ENCODE measurements around the gene IL20RB.
"Not testable (repeated sequence)": the region's sequence is repeated elsewhere in the genome, so short reads cannot be mapped to it uniquely, and the experiment has no call there.

Gene IL20RB

DNA sequence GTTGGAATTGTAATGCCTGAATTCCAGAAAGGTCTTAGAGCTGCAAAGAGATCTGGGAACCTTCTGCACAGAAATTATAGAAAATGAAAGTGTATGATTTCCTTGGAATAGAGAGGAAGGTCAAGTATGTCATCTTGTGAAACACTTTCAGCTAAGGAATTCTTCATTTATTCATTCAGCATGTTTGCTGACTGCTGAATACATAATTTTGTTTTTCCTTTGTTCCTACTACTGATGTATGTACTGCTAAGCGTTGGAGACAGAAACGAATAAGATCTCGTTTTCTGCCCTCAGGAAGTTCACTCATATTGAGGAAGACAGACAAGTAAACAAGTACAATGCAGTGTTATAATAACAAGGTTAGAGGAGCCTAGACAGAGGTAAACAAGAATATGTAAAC is 14.3 kb upstream of the IL20RB start:
- in situ Hi-C loops (cut with MboI; ENCODE audit: low sequenced_read_pairs): no loop called here

GRCh38 chr3:136946978-136947377 is 10.8 kb upstream of the IL20RB start:
- in situ Hi-C loops (cut with MboI; ENCODE audit: low sequenced_read_pairs): no loop called here

GRCh38 chr3:136947477-136947876 is 10.3 kb upstream of the IL20RB start:
- in situ Hi-C loops (cut with MboI; ENCODE audit: low sequenced_read_pairs): no loop called here

GRCh38 chr3:136949146-136949545 is 8.6 kb upstream of the IL20RB start:
- in situ Hi-C loops (cut with MboI; ENCODE audit: low sequenced_read_pairs): no loop called here

GRCh38 chr3:136949708-136950107 is 8.1 kb upstream of the IL20RB start:
- in situ Hi-C loops (cut with MboI; ENCODE audit: low sequenced_read_pairs): no loop called here

- in situ Hi-C loops (cut with MboI; ENCODE audit: low sequenced_read_pairs): no loop called here
Measured at GRCh38 chr3:136950623-136951022, 7.2 kb upstream of the IL20RB start.

GRCh38 chr3:136952292-136952691 is 5.5 kb upstream of the IL20RB start:
- in situ Hi-C loops (cut with MboI; ENCODE audit: low sequenced_read_pairs): no loop called here

GRCh38 chr3:136954251-136954650 is 3.5 kb upstream of the IL20RB start:
- in situ Hi-C loops (cut with MboI; ENCODE audit: low sequenced_read_pairs): no loop called here

- in situ Hi-C loops (cut with MboI; ENCODE audit: low sequenced_read_pairs): no loop called here
Measured at GRCh38 chr3:136954980-136955780, 2.6 kb upstream of the IL20RB start.

- in situ Hi-C loops (cut with MboI; ENCODE audit: low sequenced_read_pairs): no loop called here
Measured at GRCh38 chr3:136955813-136956212, 2.0 kb upstream of the IL20RB start.

- in situ Hi-C loops (cut with MboI; ENCODE audit: low sequenced_read_pairs): no loop called here
Measured at GRCh38 chr3:136956971-136957370, 812 bp upstream of the IL20RB start.

DNA sequence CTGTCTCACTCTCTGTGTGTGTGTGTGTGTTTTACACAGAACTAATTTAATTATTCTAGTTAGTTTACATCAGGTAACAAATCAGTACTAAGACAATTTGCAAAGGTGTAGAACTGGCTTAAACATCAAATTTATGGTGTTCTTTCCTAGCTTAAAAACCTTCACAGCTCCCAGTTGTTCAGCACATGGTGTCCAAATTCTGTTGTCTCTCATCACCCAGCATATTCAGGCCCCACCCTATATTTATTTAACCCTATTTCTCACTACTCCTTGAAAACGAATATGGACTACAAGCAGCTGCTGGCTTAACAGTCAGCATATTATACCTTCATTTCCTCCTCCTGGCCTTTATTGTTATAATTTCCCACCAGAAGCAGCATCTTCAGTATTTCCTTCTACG is 1.2 kb downstream of the IL20RB start:
- in situ Hi-C loops (cut with MboI; ENCODE audit: low sequenced_read_pairs): no loop called here

DNA sequence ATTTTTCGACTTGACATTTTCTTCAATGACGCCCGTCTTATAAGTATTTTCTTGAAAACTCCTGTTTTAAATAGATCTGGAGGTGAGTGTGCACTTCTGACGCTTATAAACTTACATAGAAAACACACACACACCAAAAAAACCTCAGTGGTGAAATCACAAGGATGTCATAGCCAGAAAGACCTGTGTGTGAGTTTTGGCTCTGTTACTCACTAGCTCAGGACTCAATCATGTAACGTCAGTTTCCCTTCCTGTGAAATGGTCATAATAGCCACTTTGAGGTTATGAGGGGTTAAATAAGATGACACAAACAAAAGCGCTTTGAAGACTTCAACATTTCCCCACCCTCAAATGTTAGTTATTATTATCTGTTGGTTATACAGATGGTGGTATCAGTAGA is 1.8 kb downstream of the IL20RB start:
- in situ Hi-C loops (cut with MboI; ENCODE audit: low sequenced_read_pairs): no loop called here

DNA sequence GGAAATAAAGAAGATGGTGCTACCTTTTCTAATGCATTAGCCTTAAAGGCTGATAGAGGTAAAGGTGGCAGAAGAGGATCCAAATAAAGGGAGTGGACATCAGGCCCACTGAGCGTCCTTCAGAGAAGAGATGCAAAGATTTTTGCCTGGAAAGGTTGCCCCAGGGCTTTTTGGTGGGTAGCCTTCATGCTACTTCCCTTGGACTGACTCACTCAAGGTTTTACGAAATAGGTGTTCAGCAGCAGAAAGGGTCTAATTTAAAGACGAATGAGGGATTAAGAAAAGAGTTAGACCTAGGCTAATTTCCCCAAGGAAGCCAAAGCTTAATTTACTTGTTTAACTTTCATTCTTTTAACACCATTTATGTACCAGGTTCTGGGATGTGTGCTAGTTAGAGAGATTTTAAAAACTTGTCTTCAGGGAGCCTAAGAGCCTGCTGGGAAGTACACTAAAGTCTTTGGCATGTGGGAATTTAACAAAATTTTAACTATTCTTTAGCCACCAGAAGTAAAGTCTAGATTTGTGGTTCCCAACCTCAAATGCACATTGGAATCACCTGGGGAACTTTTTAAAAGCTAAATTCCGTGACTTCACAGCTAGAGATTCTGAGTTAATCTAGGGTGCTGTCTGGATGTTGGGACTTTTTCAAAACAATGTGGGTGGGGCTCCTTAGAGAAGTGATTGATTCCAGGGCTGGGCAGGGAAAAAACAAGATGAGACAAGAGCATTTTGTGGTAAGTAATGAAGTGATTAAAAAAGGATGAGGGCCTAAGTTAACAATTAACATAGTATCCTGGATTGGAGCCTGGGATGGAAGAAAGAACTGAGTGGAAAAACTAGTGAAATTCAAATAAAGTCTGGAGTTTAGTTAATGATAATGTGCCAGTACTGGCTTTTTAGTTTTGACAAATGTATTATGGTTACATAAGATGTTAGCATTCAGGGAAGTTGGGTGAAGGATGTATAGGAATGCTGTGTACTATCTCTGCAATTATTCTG is 3.4 kb downstream of the IL20RB start:
- in situ Hi-C loops (cut with MboI; ENCODE audit: low sequenced_read_pairs): no loop called here

- in situ Hi-C loops (cut with MboI; ENCODE audit: low sequenced_read_pairs): no loop called here
Measured at GRCh38 chr3:136962927-136963326, 5.1 kb downstream of the IL20RB start.

DNA sequence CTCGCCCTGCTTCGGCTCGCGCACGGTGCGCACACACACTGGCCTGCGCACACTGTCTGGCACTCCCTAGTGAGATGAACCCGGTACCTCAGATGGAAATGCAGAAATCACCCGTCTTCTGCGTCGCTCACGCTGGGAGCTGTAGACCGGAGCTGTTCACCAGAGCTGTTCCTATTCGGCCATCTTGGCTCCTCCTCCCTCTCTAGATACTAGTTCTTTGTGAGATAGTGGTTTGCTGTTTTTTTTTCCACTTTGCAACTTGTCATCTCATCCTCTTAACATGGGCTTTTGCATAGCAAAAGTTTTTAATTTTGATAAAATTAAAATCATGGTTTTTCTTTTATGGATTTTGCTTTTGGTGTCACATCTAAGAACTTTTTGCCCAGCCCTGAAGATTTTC is 11.8 kb downstream of the IL20RB start:
- in situ Hi-C loops (cut with MboI; ENCODE audit: low sequenced_read_pairs): not testable (repeated sequence)

GRCh38 chr3:136973352-136973751 is 15.6 kb downstream of the IL20RB start:
- in situ Hi-C loops (cut with MboI; ENCODE audit: low sequenced_read_pairs): no loop called here

- in situ Hi-C loops (cut with MboI; ENCODE audit: low sequenced_read_pairs): no loop called here
Measured at GRCh38 chr3:136974670-136975069, 16.9 kb downstream of the IL20RB start.

DNA sequence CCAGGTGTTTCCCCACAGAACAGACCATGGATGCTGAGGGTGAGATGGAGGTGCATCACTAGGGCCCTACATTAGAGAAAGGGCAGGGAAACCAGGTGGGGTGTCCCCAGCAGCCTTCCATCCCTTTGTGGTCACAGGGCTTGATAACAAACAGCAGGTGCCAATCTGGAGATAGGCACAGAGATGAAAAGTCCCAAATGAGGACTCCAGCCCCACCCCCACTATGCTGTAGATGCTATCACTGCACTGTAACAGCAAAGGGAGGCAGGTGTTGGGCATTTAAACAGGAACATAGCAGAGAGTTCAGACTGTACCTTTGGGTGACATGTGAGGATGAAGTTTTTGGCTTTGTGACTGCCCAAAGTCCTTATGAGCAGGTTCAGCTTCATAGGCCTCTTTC is 21.4 kb downstream of the IL20RB start:
- in situ Hi-C loops (cut with MboI; ENCODE audit: low sequenced_read_pairs): no loop called here

GRCh38 chr3:136979684-136980083 is 21.9 kb downstream of the IL20RB start:
- in situ Hi-C loops (cut with MboI; ENCODE audit: low sequenced_read_pairs): no loop called here

DNA sequence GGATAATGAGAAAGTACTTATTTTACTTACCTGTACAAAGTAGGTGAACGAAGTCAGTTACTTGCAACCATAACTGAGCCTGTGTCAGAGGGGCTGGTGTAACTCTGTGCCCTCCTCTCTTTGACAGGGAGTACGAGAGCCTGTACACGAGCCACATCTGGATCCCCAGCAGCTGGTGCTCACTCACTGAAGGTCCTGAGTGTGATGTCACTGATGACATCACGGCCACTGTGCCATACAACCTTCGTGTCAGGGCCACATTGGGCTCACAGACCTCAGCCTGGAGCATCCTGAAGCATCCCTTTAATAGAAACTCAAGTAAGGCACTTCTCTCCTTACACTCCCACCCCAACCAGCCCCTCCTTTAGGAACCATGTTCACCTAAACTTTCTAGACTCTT is 24.2 kb downstream of the IL20RB start:
- in situ Hi-C loops (cut with MboI; ENCODE audit: low sequenced_read_pairs): no loop called here

All from HL-60/S4 treated with phorbol 12-myristate 13-acetate at 8.2 ng/mL for 4 days and 3 days (cell line).